Stimulated activated CD4-positive, alpha-beta T cell treated with anti-CD3 and anti-CD28 coated beads, TNF-alpha, amount 100 ng/mL, for 48 hours (primary cell): ENCODE results near the gene ESR1.

ENCODE experiments used
- DNase-seq, 3 donors: peaks; one replicate each; pipeline ENCODE4 v3.0.0-alpha.2; 2020; ENCODE audit warnings: low read depth in 3 of 3

ESR1 gene

DNA sequence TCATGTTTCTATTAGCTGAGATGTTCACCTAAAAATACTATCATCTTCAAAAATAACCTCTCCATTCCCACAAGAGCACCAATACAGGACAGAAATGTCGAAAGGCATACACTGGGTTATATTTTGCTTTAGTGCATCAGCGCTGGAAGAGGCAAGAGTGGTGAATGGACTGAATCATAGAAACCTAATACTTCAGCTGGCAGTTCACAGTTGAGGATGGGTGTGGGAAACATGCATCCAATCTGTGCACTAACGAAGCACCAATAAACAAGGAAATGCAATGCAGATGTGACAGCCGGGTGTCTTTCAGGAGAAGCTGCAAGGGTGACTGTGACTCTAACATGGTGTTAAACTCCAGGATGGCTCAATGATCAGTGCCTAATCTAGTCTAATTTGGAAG lies 365.8 kb downstream of the ESR1 start:
- DNase-seq, result no peak

DNA sequence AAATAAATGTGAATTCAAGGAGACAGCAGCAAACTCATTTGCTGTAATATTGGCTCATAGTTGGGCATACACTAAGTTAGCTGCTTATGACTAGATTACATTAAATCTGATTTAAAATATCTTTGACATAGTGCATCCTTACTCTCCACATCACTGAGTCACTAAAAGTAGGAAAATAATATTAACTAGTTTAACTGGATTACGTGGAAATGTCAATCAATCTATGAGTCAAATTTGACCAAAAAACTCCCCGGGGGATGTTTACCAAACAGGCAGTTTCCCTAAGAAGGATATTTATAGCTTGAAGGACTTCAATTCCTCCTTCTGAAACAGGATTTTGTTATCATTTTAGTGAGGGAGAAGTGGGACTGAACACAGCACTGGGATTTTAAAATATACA lies 366.5 kb downstream of the ESR1 start:
- DNase-seq, result no peak

DNA sequence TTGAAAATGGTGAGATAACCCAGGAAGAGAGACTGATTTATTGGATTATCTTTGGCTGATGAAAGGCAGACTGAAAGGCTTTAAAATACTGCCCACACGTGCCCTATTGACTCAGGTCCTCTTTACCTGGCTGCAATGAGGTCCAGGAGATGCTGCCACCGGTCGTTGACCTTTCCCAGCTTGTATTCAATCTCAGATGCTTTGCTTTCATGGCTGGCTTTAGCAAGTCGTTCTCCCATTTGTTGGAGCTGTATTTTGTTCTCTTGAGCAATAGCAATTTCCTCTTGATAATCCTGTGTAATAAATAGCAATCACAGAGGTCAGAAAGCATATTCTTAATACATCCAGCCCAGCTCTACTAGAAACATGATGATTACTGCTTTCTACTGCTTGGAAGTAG lies 368.8 kb downstream of the ESR1 start:
- no peak for DNase-seq
